HEK293T (cell line): ENCODE data around the gene HPS3.
"Not testable (repeated sequence)": the region's sequence is repeated elsewhere in the genome, so short reads cannot be mapped to it uniquely, and the experiment has no call there.

Source experiments
- CTCF ChIA-PET: fragments of 350-600 bp; formaldehyde crosslinking; extraction: SDS; loops from one replicate; lab custom pipeline; 2021; ENCODE audit warnings: antibody characterized with exemption, inconsistent platforms; lab: Yijun Ruan, JAX
- POLR2A ChIA-PET: fragments of 350-600 bp; formaldehyde crosslinking; extraction: SDS; loops from one replicate; lab custom pipeline; 2020; ENCODE audit warnings: antibody characterized with exemption, inconsistent platforms; lab: Yijun Ruan, JAX
- DNase-seq: peaks from one replicate; pipeline ENCODE4 v3.0.0; 2012; ENCODE audit warnings: mixed read lengths; ENCODE audit errors: extremely low spot score
- ARNT ChIP-seq: fragments of 450-650 bp; IDR thresholded peaks from 2 replicates; pipeline ENCODE4 v1.6.1; 2017; ENCODE audit warnings: mild to moderate bottlenecking
- BHLHE40 ChIP-seq: fragments of 450-650 bp; IDR thresholded peaks from 2 replicates; pipeline ENCODE4 v1.6.1; 2016; ENCODE audit warnings: mild to moderate bottlenecking, moderate library complexity, borderline replicate concordance
- CTBP1 ChIP-seq: fragments of 450-650 bp; IDR thresholded peaks from 2 replicates; pipeline ENCODE4 v1.6.1; 2016; ENCODE audit warnings: borderline replicate concordance
- ELF4 ChIP-seq: fragments of 450-650 bp; IDR thresholded peaks from 2 replicates; pipeline ENCODE4 v1.6.1; 2017; ENCODE audit warnings: antibody characterized with exemption
- FOXA1 ChIP-seq: fragments of 450-650 bp; IDR thresholded peaks from 2 replicates; pipeline ENCODE4 v1.6.1; 2016; ENCODE audit warnings: mild to moderate bottlenecking
- FOXK2 ChIP-seq: fragments of 450-650 bp; IDR thresholded peaks from 2 replicates; pipeline ENCODE4 v1.6.1; 2016; ENCODE audit warnings: mild to moderate bottlenecking
- FOXM1 ChIP-seq: fragments of 450-650 bp; IDR thresholded peaks from 2 replicates; pipeline ENCODE4 v1.6.1; 2017; ENCODE audit warnings: mild to moderate bottlenecking, borderline replicate concordance
- HDGF ChIP-seq: fragments of 450-650 bp; IDR thresholded peaks from 2 replicates; pipeline ENCODE4 v1.6.1; 2017; ENCODE audit warnings: antibody characterized with exemption, borderline replicate concordance
- L3MBTL2 ChIP-seq: fragments of 450-650 bp; conservative IDR thresholded peaks from 2 replicates; pipeline ENCODE4 v1.6.1; 2016; ENCODE audit warnings: mild to moderate bottlenecking
- LEF1 ChIP-seq: fragments of 450-650 bp; IDR thresholded peaks from 2 replicates; pipeline ENCODE4 v1.6.1; 2017; ENCODE audit warnings: mild to moderate bottlenecking, borderline replicate concordance
- NFRKB ChIP-seq: fragments of 450-650 bp; IDR thresholded peaks from 2 replicates; pipeline ENCODE4 v1.6.1; 2016; ENCODE audit warnings: mild to moderate bottlenecking, moderate library complexity
- SP1 ChIP-seq: fragments of 450-650 bp; IDR thresholded peaks from 2 replicates; pipeline ENCODE4 v1.6.1; 2017
- SUZ12 ChIP-seq: fragments of 450-650 bp; IDR thresholded peaks from 2 replicates; pipeline ENCODE4 v1.6.1; 2016; ENCODE audit warnings: mild to moderate bottlenecking
- TARDBP ChIP-seq: fragments of 450-650 bp; IDR thresholded peaks from 2 replicates; pipeline ENCODE4 v1.6.1; 2016
- ZNF384 ChIP-seq: fragments of 450-650 bp; IDR thresholded peaks from 2 replicates; pipeline ENCODE4 v1.6.1; 2016
- TF ChIP-seq, protein P1 (sequence below): fragments of 450-650 bp; IDR thresholded peaks from 2 replicates; pipeline ENCODE4 v1.6.1; 2016

HPS3 gene

GRCh38 chr3:149195221-149195620 lies 65.8 kb downstream of the HPS3 start:
- ChIA-PET POLR2A (no interaction called here), CTCF (no interaction called here)
- DNase-seq = no peak
- TF ChIP-seq TARDBP (no peak), FOXM1 (no peak), SUZ12 (no peak), NFRKB (no peak), ZNF384 (no peak), ARNT (no peak), LEF1 (no peak), FOXK2 (no peak), CTBP1 (no peak)

GRCh38 chr3:149196805-149197592 lies 67.6 kb downstream of the HPS3 start:
- POLR2A ChIA-PET, DNase-seq, CTCF ChIA-PET: not testable (repeated sequence)
- TF ChIP-seq, protein P1, sequence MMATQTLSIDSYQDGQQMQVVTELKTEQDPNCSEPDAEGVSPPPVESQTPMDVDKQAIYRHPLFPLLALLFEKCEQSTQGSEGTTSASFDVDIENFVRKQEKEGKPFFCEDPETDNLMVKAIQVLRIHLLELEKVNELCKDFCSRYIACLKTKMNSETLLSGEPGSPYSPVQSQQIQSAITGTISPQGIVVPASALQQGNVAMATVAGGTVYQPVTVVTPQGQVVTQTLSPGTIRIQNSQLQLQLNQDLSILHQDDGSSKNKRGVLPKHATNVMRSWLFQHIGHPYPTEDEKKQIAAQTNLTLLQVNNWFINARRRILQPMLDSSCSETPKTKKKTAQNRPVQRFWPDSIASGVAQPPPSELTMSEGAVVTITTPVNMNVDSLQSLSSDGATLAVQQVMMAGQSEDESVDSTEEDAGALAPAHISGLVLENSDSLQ = peak; percentile 47

DNA sequence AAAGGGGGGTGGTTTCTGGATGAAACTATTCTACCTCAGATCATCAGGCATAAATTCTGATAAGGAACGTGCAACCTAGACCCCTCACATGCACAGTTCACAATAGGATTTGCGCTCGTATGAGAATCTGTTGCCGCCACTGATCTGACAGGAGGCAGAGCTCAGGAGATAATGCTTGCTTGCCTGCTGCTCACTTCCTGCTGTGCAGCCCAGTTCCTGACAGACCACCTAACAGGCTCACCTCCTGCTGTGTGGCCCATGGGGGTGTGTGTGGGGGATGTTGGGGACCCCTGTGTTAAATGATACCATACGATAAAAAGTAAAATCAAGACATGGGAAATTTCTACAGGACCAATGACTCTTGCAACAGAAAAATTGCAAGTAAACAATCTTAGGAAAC lies 68.2 kb downstream of the HPS3 start:
- ChIA-PET CTCF (no interaction called here), POLR2A (no interaction called here)
- TF ChIP-seq BHLHE40 (no peak), NFRKB (no peak), SUZ12 (no peak), L3MBTL2 (no peak), HDGF (no peak), ELF4 (no peak), ARNT (no peak), FOXK2 (no peak), TARDBP (no peak), CTBP1 (no peak)
- TF ChIP-seq, protein P1 = no peak
- no peak for DNase-seq

DNA sequence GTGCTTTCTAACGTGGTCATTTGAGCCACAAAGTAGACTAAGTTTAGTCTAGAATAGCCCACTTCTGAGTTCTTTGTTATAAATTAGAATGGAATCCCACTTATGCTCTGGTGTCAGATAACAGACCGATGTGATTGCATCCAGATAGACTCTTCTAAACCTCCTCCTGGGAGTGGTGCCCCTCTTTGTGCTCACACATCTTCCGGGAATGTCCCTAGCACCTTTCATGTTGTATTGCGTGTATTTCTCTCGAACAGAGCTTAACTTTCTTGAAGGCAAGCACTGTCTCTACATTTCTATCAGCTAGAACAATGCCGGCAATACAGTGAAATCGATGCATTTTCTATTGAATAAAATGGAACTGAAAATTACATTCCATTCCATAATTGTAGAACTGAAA lies 69.2 kb downstream of the HPS3 start:
- ChIA-PET CTCF (no interaction called here), POLR2A (no interaction called here)
- DNase-seq = no peak
- TF ChIP-seq FOXK2 (no peak), ZNF384 (no peak), TARDBP (no peak), ARNT (no peak), SP1 (no peak), FOXM1 (no peak), LEF1 (no peak), CTBP1 (no peak), SUZ12 (no peak), ELF4 (no peak), HDGF (no peak), NFRKB (no peak), L3MBTL2 (no peak), FOXA1 (no peak), BHLHE40 (no peak)
- TF ChIP-seq, protein P1 = no peak

- ChIA-PET CTCF (no interaction called here), POLR2A (no interaction called here)
- TF ChIP-seq BHLHE40 (no peak), CTBP1 (no peak)
- TF ChIP-seq, protein P1 = peak; percentile 71
- DNase-seq = peak; percentile 26
Observed at GRCh38 chr3:149199474-149199873, 70.0 kb downstream of the HPS3 start.

- ChIA-PET POLR2A (no interaction called here), CTCF (no interaction called here)
- no peak for TF ChIP-seq LEF1
- no peak for TF ChIP-seq FOXA1
- TF ChIP-seq ZNF384 = no peak
- TF ChIP-seq FOXK2 = no peak
- TF ChIP-seq SUZ12 = no peak
- TF ChIP-seq SP1 = no peak
- TF ChIP-seq CTBP1 = no peak
- TF ChIP-seq ELF4 = no peak
- no peak for TF ChIP-seq L3MBTL2
- no peak for TF ChIP-seq NFRKB
- TF ChIP-seq HDGF = no peak
- DNase-seq = no peak
Observed at GRCh38 chr3:149203758-149204157, 74.3 kb downstream of the HPS3 start.
